ENCODE data around the gene GLP1R.
A peak's percentile ranks its signal among the peaks of the same experiment; 100 is the strongest.

Gene GLP1R

DNA sequence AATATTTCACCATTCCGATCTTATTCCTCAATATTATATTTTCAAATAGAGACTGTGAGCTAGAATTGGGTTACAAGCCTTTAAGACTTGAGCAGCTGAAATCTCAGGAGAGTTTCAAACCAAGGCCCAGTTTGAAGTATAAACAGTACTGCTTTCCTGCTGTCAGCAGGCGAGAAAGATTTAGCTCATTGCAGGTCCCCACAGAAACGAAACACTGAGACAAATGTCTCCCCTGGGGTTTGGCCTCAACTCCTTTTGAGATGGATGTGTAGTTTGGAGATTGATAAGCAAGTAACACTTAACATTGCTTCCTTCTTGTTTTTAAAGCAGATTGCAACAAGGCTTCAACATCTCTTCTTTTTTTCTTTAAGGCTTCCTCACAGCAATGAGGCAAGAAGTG lies 22.4 kb upstream of the GLP1R start:
- H3K79me2 ChIP-seq (ENCODE audit: control insufficient read depth, low read length): no peaks in the 10 kb centered on the region
- H3K9me2 ChIP-seq (replicated peaks; ENCODE audit: control insufficient read depth, low read length): no peaks in the 10 kb centered on the region
- peaks cover 4% of the 10 kb centered on the region; the same call in 1 of the 2 replicates for H3K27me3 ChIP-seq (ENCODE audit: control insufficient read depth, low read length)
- no peak overlapping the region for H3K4me3 ChIP-seq (ENCODE audit: low read length)
- TF ChIP-seq EZH2phosphoT487 (IDR thresholded peaks at IDR 0.05; ENCODE audit: borderline replicate concordance, low read length): no peak
- TF ChIP-seq, protein P1, sequence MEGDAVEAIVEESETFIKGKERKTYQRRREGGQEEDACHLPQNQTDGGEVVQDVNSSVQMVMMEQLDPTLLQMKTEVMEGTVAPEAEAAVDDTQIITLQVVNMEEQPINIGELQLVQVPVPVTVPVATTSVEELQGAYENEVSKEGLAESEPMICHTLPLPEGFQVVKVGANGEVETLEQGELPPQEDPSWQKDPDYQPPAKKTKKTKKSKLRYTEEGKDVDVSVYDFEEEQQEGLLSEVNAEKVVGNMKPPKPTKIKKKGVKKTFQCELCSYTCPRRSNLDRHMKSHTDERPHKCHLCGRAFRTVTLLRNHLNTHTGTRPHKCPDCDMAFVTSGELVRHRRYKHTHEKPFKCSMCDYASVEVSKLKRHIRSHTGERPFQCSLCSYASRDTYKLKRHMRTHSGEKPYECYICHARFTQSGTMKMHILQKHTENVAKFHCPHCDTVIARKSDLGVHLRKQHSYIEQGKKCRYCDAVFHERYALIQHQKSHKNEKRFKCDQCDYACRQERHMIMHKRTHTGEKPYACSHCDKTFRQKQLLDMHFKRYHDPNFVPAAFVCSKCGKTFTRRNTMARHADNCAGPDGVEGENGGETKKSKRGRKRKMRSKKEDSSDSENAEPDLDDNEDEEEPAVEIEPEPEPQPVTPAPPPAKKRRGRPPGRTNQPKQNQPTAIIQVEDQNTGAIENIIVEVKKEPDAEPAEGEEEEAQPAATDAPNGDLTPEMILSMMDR (IDR thresholded peaks at IDR 0.05; ENCODE audit: low read depth, low read length, poor library complexity, severe bottlenecking): no peak
- no peaks in the 10 kb centered on the region for H3K36me3 ChIP-seq (ENCODE audit: control insufficient read depth, low read length)
- no peak overlapping the region for H3K4me2 ChIP-seq (ENCODE audit: low read length)
- H3K9me3 ChIP-seq (ENCODE audit: control insufficient read depth, insufficient read depth, low read length): no peaks in the 10 kb centered on the region
- H3K4me1 ChIP-seq (ENCODE audit: control insufficient read depth, low read length): no peaks in the 10 kb centered on the region
- no peak overlapping the region for H3K27ac ChIP-seq (ENCODE audit: low read depth, low read length)
- H3F3A ChIP-seq (ENCODE audit: control insufficient read depth, insufficient read depth): no peaks in the 10 kb centered on the region
- H4K20me1 ChIP-seq (ENCODE audit: control insufficient read depth, insufficient read depth, low read depth, low read length): no peaks in the 10 kb centered on the region

- H3K27ac ChIP-seq (ENCODE audit: low read depth, low read length): no peak overlapping the region
- H3K27me3 ChIP-seq (ENCODE audit: control insufficient read depth, low read length): peaks cover 14% of the 10 kb centered on the region
- H3K4me1 ChIP-seq (ENCODE audit: control insufficient read depth, low read length): no peaks in the 10 kb centered on the region
- H3K4me3 ChIP-seq (ENCODE audit: low read length): no peak overlapping the region
- H4K20me1 ChIP-seq (ENCODE audit: control insufficient read depth, insufficient read depth, low read depth, low read length): no peaks in the 10 kb centered on the region
- H3K9me2 ChIP-seq (replicated peaks; ENCODE audit: control insufficient read depth, low read length): no peaks in the 10 kb centered on the region
- no peaks in the 10 kb centered on the region for H3K9me3 ChIP-seq (ENCODE audit: control insufficient read depth, insufficient read depth, low read length)
- no peak overlapping the region for H3K4me2 ChIP-seq (ENCODE audit: low read length)
- H3F3A ChIP-seq (ENCODE audit: control insufficient read depth, insufficient read depth): no peaks in the 10 kb centered on the region
- H3K36me3 ChIP-seq (ENCODE audit: control insufficient read depth, low read length): no peaks in the 10 kb centered on the region
- TF ChIP-seq, protein P1 (IDR thresholded peaks at IDR 0.05; ENCODE audit: low read depth, low read length, poor library complexity, severe bottlenecking): peak; percentile 90
- no peak for TF ChIP-seq EZH2phosphoT487 (IDR thresholded peaks at IDR 0.05; ENCODE audit: borderline replicate concordance, low read length)
- no peaks in the 10 kb centered on the region for H3K79me2 ChIP-seq (ENCODE audit: control insufficient read depth, low read length)
These were observed 19.2 kb upstream of the GLP1R start for GRCh38 chr6:39029156-39030011.

DNA sequence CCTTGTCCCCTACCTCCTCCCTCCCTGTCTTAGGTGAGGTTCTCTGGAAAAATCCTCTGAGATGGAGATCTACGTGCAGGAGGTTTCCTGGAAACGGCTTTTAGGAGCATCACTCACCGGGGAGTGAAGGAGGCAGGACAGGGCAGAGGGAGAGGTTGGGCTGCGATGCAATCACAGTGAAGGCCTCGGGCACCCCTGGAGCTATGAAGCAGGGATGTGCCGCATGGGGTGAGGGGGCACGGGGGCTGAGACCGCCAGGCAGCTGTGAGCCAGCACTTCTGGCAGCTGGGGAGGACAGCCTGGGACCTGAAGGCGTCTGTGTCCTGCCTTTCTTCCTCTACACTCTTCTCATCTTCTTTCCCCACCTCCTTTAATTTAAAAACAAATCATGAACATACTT lies 12.9 kb upstream of the GLP1R start:
- Histone ChIP-seq H3F3A (ENCODE audit: control insufficient read depth, insufficient read depth) (no peaks in the 10 kb centered on the region), H3K9me3 (ENCODE audit: control insufficient read depth, insufficient read depth, low read length) (no peaks in the 10 kb centered on the region), H3K4me3 (ENCODE audit: low read length) (no peak overlapping the region), H4K20me1 (ENCODE audit: control insufficient read depth, insufficient read depth, low read depth, low read length) (no peaks in the 10 kb centered on the region), H3K36me3 (ENCODE audit: control insufficient read depth, low read length) (no peaks in the 10 kb centered on the region), H3K4me1 (ENCODE audit: control insufficient read depth, low read length) (peaks cover 3% of the 10 kb centered on the region; the same call in 1 of the 2 replicates), H3K27me3 (ENCODE audit: control insufficient read depth, low read length) (peaks cover 26% of the 10 kb centered on the region), H3K79me2 (ENCODE audit: control insufficient read depth, low read length) (no peaks in the 10 kb centered on the region), H3K4me2 (ENCODE audit: low read length) (no peak overlapping the region), H3K27ac (ENCODE audit: low read depth, low read length) (no peak overlapping the region), H3K9me2 (replicated peaks; ENCODE audit: control insufficient read depth, low read length) (no peaks in the 10 kb centered on the region)
- TF ChIP-seq, protein P1 (IDR thresholded peaks at IDR 0.05; ENCODE audit: low read depth, low read length, poor library complexity, severe bottlenecking): no peak
- TF ChIP-seq EZH2phosphoT487 (IDR thresholded peaks at IDR 0.05; ENCODE audit: borderline replicate concordance, low read length): no peak
